SK-N-SH (cell line): Measurements from ENCODE around the gene NRTN.

Source experiments
- CTCF ChIP-seq: fragments of 200-600 bp; sonication (generic); IDR thresholded peaks from 2 replicates; pipeline ENCODE4 v1.6.1; 2017; ENCODE audit warnings: antibody characterized with exemption, mild to moderate bottlenecking, moderate library complexity
- ELF1 ChIP-seq: IDR thresholded peaks from 2 replicates; pipeline ENCODE4 v1.4.0; 2012
- EP300 ChIP-seq, 2 experiments: IDR thresholded peaks; 2 replicates each; pipeline versions ENCODE4 v1.4.0 to v1.6.1; 2012; ENCODE audit warnings: borderline replicate concordance in 1 of 2, low read depth in 1 of 2, low read length in 1 of 2
- FOXJ3 ChIP-seq: sonication (generic); formaldehyde crosslinking; IDR thresholded peaks from 2 replicates; pipeline ENCODE4 v1.5.1; 2020; ENCODE audit warnings: mild to moderate bottlenecking, missing genetic modification reagents
- NRF1 ChIP-seq: IDR thresholded peaks from 2 replicates; pipeline ENCODE4 v1.6.1; 2012; ENCODE audit warnings: low read depth, mild to moderate bottlenecking, low read length
- REST ChIP-seq: IDR thresholded peaks from 2 replicates; pipeline ENCODE4 v1.6.1; 2012; ENCODE audit warnings: mild to moderate bottlenecking, low read depth, low read length, moderate library complexity
- TAF1 ChIP-seq: IDR thresholded peaks from 2 replicates; pipeline ENCODE4 v1.6.1; 2012; ENCODE audit warnings: low read depth, mild to moderate bottlenecking, low read length, moderate library complexity, borderline replicate concordance
- USF1 ChIP-seq: IDR thresholded peaks from 2 replicates; pipeline ENCODE4 v1.4.0; 2012; ENCODE audit warnings: low read depth, borderline replicate concordance
- USF2 ChIP-seq: fragments of 150-350 bp; IDR thresholded peaks from 2 replicates; pipeline ENCODE4 v1.6.1; 2017; ENCODE audit warnings: antibody characterized with exemption, low read length, low read depth, borderline replicate concordance
- YY1 ChIP-seq: IDR thresholded peaks from 2 replicates; pipeline ENCODE4 v1.4.0; 2012; ENCODE audit warnings: low read depth, mild to moderate bottlenecking
- TF ChIP-seq, protein P1 (sequence below): IDR thresholded peaks from 2 replicates; pipeline ENCODE4; 2012
- TF ChIP-seq, protein P2 (sequence below): IDR thresholded peaks from 2 replicates; pipeline ENCODE4 v1.4.0; 2012; ENCODE audit warnings: low read depth

DNA sequence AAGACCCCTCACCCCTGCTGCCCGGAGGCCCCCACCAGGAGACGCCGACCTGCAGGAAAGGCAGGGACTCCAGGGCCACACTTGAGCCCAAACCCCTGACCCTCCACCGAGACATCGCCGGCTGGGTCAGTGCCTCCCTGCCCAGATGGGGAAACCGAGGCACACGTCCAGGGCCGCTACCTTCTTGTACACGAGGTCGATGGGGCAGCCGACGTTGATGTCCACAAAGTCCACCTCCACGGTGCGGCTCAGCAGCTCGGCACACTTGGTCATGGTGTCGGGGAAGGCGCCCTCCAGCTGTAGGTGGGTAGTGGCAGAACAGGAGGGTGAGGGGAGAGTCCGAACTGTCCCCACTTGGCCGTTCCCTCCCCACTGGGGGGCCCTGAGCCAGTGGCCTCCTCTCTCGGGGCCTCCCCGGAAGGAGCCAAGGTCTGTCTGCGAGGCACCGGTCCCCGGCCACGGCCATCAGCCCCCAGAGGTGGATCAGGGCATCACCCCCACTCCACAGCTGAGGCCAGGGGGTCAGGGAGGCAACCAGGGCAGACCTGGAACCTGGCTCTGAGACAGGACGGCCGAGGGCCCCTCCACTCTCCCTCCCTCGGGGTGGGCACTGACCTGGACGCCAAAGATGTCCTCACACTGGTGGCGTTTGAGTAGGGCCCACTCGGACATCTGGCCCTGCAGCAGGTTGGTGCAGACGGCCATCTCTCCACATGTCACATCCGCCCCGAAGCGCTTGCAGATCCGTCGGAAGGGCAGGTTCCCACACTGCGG, 17.3 kb upstream of the NRTN start:
- TF ChIP-seq EP300 (IDR thresholded peaks at IDR 0.05; ENCODE audit: borderline replicate concordance in 1 of 2, low read depth in 1 of 2, low read length in 1 of 2) (no peak), YY1 (no peak), CTCF (no peak), USF2 (no peak), FOXJ3 (no peak), REST (no peak), USF1 (no peak), TAF1 (no peak), ELF1 (no peak), NRF1 (no peak)
- TF ChIP-seq, protein P1, sequence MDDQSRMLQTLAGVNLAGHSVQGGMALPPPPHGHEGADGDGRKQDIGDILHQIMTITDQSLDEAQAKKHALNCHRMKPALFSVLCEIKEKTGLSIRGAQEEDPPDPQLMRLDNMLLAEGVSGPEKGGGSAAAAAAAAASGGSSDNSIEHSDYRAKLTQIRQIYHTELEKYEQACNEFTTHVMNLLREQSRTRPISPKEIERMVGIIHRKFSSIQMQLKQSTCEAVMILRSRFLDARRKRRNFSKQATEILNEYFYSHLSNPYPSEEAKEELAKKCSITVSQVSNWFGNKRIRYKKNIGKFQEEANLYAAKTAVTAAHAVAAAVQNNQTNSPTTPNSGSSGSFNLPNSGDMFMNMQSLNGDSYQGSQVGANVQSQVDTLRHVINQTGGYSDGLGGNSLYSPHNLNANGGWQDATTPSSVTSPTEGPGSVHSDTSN = no peak
- TF ChIP-seq, protein P2, sequence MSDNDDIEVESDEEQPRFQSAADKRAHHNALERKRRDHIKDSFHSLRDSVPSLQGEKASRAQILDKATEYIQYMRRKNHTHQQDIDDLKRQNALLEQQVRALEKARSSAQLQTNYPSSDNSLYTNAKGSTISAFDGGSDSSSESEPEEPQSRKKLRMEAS = no peak
